Endothelial cell of umbilical vein (primary cell): ENCODE measurements around the gene PROK2. TPM values are rescaled to one million over a fixed set of nuclear protein-coding genes. Genes with fewer than 3 reads are reported as not detected.

Experiments
- BruUV-seq: library from RNA; stranded (reverse); fragments of 400-500 nt; replicated peaks from 2 replicates; lab custom pipeline; 2021; lab: Mats Ljungman, UMichigan
- CTCF ChIA-PET: fragments of 300-600, 350-600 bp; sonication (Branson Sonifier 250); formaldehyde crosslinking; loops from one replicate; lab custom pipeline; 2021; ENCODE audit warnings: antibody characterized with exemption, inconsistent platforms; lab: Charles Lee
- POLR2A ChIA-PET: fragments of 300-600, 350-600 bp; sonication (Branson Sonifier 250); formaldehyde crosslinking; loops from one replicate; lab custom pipeline; 2021; ENCODE audit warnings: antibody characterized with exemption, inconsistent platforms; lab: Charles Lee
- DNase-seq: peaks from one replicate; pipeline ENCODE4 v3.0.0-alpha.2; 2011; ENCODE audit warnings: low read depth, low spot score
- FAIRE-seq: peaks from 2 replicates; lab custom pipeline; 2011; peaks lifted over from hg19 to GRCh38; lab: Jason Lieb, UNC
- H2AFZ ChIP-seq: 2 replicates; pipeline ENCODE4 v1.6.0; 2012; ENCODE audit warnings: low read depth, low read length, control low read depth, inconsistent platforms
- H3K27ac ChIP-seq: 2 replicates; pipeline ENCODE4 v1.5.1; 2011; ENCODE audit warnings: low read depth, mild to moderate bottlenecking, control low read depth, low read length, moderate library complexity; ENCODE audit not compliant: insufficient read depth
- H3K27me3 ChIP-seq, 2 experiments: 2 replicates each; pipeline versions ENCODE4 v1.6.0 to v1.6.1; 2011; ENCODE audit warnings: low read length in 2 of 2, mixed read lengths in 1 of 2; ENCODE audit not compliant: control insufficient read depth in 2 of 2, insufficient read depth in 2 of 2
- H3K36me3 ChIP-seq, 2 experiments: 2 replicates in 1 of 2; 3 replicates in 1 of 2; pipeline ENCODE4 v1.5.1; 2011; ENCODE audit warnings: low read length in 2 of 2, mild to moderate bottlenecking in 1 of 2, moderate library complexity in 1 of 2; ENCODE audit not compliant: control insufficient read depth in 2 of 2, insufficient read depth in 2 of 2; ENCODE audit errors: extremely low read depth in 1 of 2
- H3K4me1 ChIP-seq: 3 replicates; pipeline ENCODE4 v1.5.1; 2011; ENCODE audit warnings: mild to moderate bottlenecking, low read length; ENCODE audit not compliant: control insufficient read depth, insufficient read depth; ENCODE audit errors: extremely low read depth
- H3K4me2 ChIP-seq: 2 replicates; pipeline ENCODE4 v1.6.1; 2011; ENCODE audit warnings: low read length, control low read depth, mixed read lengths; ENCODE audit not compliant: insufficient read depth
- H3K4me3 ChIP-seq, 3 experiments: fragments of 200-600 bp in 1 of 3; sonication (generic), shearing (Covaris generic) in 1 of 3; replicated peaks in 1 of 3; 2 replicates each; pipeline ENCODE4 v1.5.1; 2011 to 2016; ENCODE audit warnings: control low read depth in 3 of 3, low read length in 3 of 3, mild to moderate bottlenecking in 2 of 3, inconsistent platforms in 1 of 3, low read depth in 1 of 3, moderate library complexity in 1 of 3; ENCODE audit not compliant: insufficient read depth in 1 of 3
- H3K79me2 ChIP-seq: 2 replicates; pipeline ENCODE4 v1.6.0; 2012; ENCODE audit warnings: low read length, inconsistent platforms; ENCODE audit not compliant: control insufficient read depth, insufficient read depth
- H3K9ac ChIP-seq: replicated peaks from 2 replicates; pipeline ENCODE3; 2011; ENCODE audit warnings: low read length, control low read depth; ENCODE audit not compliant: insufficient read depth; ENCODE audit errors: extremely low read depth
- H3K9me1 ChIP-seq: replicated peaks from 3 replicates; pipeline ENCODE4 v1.6.0; 2011; ENCODE audit warnings: mild to moderate bottlenecking, low read length; ENCODE audit not compliant: control insufficient read depth, insufficient read depth; ENCODE audit errors: extremely low read depth
- H3K9me3 ChIP-seq: replicated peaks from 2 replicates; pipeline ENCODE4 v1.5.1; 2012; ENCODE audit warnings: low read length, inconsistent platforms; ENCODE audit not compliant: control insufficient read depth, insufficient read depth
- H4K20me1 ChIP-seq: replicated peaks from 2 replicates; pipeline ENCODE3; 2011; ENCODE audit warnings: mild to moderate bottlenecking, low read length; ENCODE audit not compliant: control insufficient read depth, insufficient read depth; ENCODE audit errors: extremely low read depth
- EZH2 ChIP-seq: IDR thresholded peaks from 2 replicates; pipeline ENCODE4 v1.6.1; 2012; ENCODE audit warnings: borderline replicate concordance, low read depth, mild to moderate bottlenecking, moderate library complexity, low read length, inconsistent platforms; ENCODE audit not compliant: severe bottlenecking
- FOS ChIP-seq: IDR thresholded peaks from 2 replicates; pipeline ENCODE4 v1.6.1; 2011; ENCODE audit warnings: mild to moderate bottlenecking, low read length, moderate library complexity, borderline replicate concordance; ENCODE audit not compliant: insufficient read depth
- GATA2 ChIP-seq: IDR thresholded peaks from 2 replicates; pipeline ENCODE4 v1.7.0; 2011; ENCODE audit warnings: low read depth, mild to moderate bottlenecking, moderate library complexity, mixed read lengths, low read length; ENCODE audit not compliant: insufficient read length, insufficient read depth
- JUN ChIP-seq: IDR thresholded peaks from 2 replicates; pipeline ENCODE4 v1.6.1; 2011; ENCODE audit warnings: borderline replicate concordance, low read depth; ENCODE audit not compliant: insufficient read length, insufficient read depth
- MYC ChIP-seq: IDR thresholded peaks from one replicate; pipeline ENCODE4 v1.6.1; 2011; ENCODE audit warnings: mild to moderate bottlenecking, low read depth, low read length
- POLR2A ChIP-seq: IDR thresholded peaks from 2 replicates; pipeline ENCODE4 v1.6.1; 2012; ENCODE audit warnings: low read depth, mild to moderate bottlenecking, control low read depth, low read length
- POLR2AphosphoS5 ChIP-seq: IDR thresholded peaks from 2 replicates; pipeline ENCODE4 v1.6.1; 2012; ENCODE audit warnings: low read depth, mild to moderate bottlenecking, control low read depth, low read length, moderate library complexity; ENCODE audit not compliant: insufficient read depth
- dilution Hi-C: fragments of 300-500 bp; cut with MboI; formaldehyde crosslinking; loops from one replicate; pipeline ENCODE4 v1.15.0; 2019; ENCODE audit warnings: low sequenced_read_pairs; ENCODE audit not compliant: extremely low pct_ligation_motif_present
- intact Hi-C: fragments of 100-400 bp; cut with micrococcal nuclease; formaldehyde crosslinking; loops from one replicate; pipeline ENCODE4 v1.10.0; 2022
- polyA plus RNA-seq, 4 experiments: library from polyadenylated mRNA; depleted of rRNA in 3 of 4; stranded (reverse) in 3 of 4; unstranded in 1 of 4; fragments of >200 nt; gene quantifications; 2 replicates each; pipeline versions ENCODE4 v1.2.1 to v1.2.3, GENCODE V29; 2011 to 2012; ENCODE audit warnings: missing spikeins in 1 of 4
- total RNA-seq: library from RNA; stranded (reverse); gene quantifications from 2 replicates; pipeline ENCODE4 v1.2.3, GENCODE V29; 2021
- TF ChIP-seq, protein P1 (sequence below), 2 donors: IDR thresholded peaks; 1 replicate in 1 of 2; 2 replicates in 1 of 2; pipeline ENCODE4 v1.5.1; 2011; ENCODE audit warnings: low read length in 2 of 2, mild to moderate bottlenecking in 2 of 2, moderate library complexity in 2 of 2, control low read depth in 1 of 2, inconsistent platforms in 1 of 2, low read depth in 1 of 2; ENCODE audit not compliant: insufficient read depth in 1 of 2; ENCODE audit errors: extremely low read depth in 1 of 2
- TF ChIP-seq, protein P2 (sequence below): IDR thresholded peaks from 2 replicates; pipeline ENCODE4 v1.6.1; 2011; ENCODE audit not compliant: insufficient read depth, insufficient read length

PROK2 gene
- total and polyA plus RNA-seq, 2 donors (not counting 3 experiments of a cell fraction or from before 2014, with no cell fraction given) = not detected

DNA sequence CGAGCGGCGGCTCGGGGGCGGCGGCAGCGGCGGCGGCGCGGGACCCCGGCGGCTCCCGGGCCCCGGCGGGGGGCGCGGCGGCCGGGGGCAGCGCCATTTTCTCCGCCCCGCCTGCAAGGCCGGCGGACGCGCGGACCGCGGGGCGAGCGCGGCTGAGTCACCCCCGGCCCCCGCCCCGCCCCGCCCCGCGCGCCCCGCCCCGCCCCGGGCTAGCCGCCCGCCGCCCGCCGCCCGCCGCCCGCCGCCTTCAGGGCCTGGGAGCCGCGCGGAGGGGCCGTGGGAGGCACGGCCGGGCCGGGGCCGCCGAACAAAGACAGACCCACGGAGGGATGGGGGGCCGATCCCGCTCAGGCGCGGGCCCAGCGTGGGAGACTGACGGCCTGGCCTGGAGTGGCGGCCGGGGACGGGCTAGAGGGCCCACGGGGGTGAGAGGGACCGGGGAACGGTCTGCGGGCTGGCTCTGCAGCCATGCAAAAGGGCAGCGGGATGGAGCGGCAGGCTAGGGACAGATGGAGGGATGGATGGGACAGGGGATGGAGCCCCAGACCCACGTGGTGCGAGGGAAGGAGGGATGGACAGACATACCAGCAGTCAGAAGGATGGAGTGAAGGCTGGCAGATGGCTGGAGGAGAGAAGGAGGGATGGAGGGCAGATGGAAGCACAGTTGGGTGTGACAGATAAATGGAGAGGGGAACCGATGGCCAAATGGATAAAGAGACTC is 59.5 kb downstream of the PROK2 start, which contains the start of gene EIF4E3:
Gene EIF4E3 (minus strand): TSS at position 132 of the 721 bp plus-strand sequence. CDS start 35 bp downstream, at position 97.
- H3K4me1 ChIP-seq = peaks cover 5% of the 10 kb centered on the region
- ChIA-PET CTCF (interaction anchor here (0.7 to 3.7 kb wide), 3 partner anchors 14 to 1126 kb away, joined by 3 to 27 read pairs (median 4); no protein-coding TSS in a partner anchor), POLR2A (no interaction called here)
- peak within 1 kb of the TSS; percentile 45 for H3K4me2 ChIP-seq
- H3K27ac ChIP-seq = no peak within 1 kb of the TSS
- BruUV-seq = no TSS peak
- H3K4me3 ChIP-seq = peak within 1 kb of the TSS; percentile 6 to 54 (median 43)
- H3K36me3 ChIP-seq = no peaks in the 10 kb centered on the region
- dilution Hi-C loops (no loop called here), intact Hi-C loops (loop anchor here (5.0 to 10.0 kb wide), 2 partner anchors 719 to 1097 kb away; partner anchors contain the start of gene RYBP)
- peak within 1 kb of the TSS; percentile 78 for H2AFZ ChIP-seq
- TF ChIP-seq GATA2 (no peak), POLR2A (no peak), JUN (no peak), FOS (no peak), POLR2AphosphoS5 (no peak), MYC (no peak), EZH2 (no peak)
- TF ChIP-seq, protein P1, sequence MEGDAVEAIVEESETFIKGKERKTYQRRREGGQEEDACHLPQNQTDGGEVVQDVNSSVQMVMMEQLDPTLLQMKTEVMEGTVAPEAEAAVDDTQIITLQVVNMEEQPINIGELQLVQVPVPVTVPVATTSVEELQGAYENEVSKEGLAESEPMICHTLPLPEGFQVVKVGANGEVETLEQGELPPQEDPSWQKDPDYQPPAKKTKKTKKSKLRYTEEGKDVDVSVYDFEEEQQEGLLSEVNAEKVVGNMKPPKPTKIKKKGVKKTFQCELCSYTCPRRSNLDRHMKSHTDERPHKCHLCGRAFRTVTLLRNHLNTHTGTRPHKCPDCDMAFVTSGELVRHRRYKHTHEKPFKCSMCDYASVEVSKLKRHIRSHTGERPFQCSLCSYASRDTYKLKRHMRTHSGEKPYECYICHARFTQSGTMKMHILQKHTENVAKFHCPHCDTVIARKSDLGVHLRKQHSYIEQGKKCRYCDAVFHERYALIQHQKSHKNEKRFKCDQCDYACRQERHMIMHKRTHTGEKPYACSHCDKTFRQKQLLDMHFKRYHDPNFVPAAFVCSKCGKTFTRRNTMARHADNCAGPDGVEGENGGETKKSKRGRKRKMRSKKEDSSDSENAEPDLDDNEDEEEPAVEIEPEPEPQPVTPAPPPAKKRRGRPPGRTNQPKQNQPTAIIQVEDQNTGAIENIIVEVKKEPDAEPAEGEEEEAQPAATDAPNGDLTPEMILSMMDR (IDR thresholded peaks at IDR 0.05; ENCODE audit: extremely low read depth in 1 of 2, insufficient read depth in 1 of 2, low read depth in 1 of 2, low read length in 2 of 2) = no peak
- TF ChIP-seq, protein P2, sequence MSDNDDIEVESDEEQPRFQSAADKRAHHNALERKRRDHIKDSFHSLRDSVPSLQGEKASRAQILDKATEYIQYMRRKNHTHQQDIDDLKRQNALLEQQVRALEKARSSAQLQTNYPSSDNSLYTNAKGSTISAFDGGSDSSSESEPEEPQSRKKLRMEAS = no peak
- no peaks in the 10 kb centered on the region for H3K9me3 ChIP-seq
- H3K9ac ChIP-seq = peak within 1 kb of the TSS; percentile 32
- peaks cover 22 to 29% of the 10 kb centered on the region in 2 experiments for H3K27me3 ChIP-seq
- no peak for DNase-seq
- FAIRE-seq = no peak
- H4K20me1 ChIP-seq = no peaks in the 10 kb centered on the region
- no peaks in the 10 kb centered on the region for H3K79me2 ChIP-seq
- no peaks in the 10 kb centered on the region for H3K9me1 ChIP-seq
